ENCODE measurements around the gene ATOH1.

- TF ChIP-seq CTCF (IDR thresholded peaks at IDR 0.05; ENCODE audit: insufficient read depth, low read depth, low read length): no peak
- no peak for TF ChIP-seq EZH2 (IDR thresholded peaks at IDR 0.05; ENCODE audit: insufficient read depth, low read length)
Measured at GRCh38 chr4:93842601-93843252, 14.2 kb downstream of the ATOH1 start.
